C4-2B (cell line): ENCODE results near the gene ARHGAP18.

Source experiments
- H3K27ac ChIP-seq: fragments of 450-650 bp; 2 replicates; pipeline ENCODE4 v1.5.1; 2017
- CTCF ChIP-seq: fragments of 450-650 bp; conservative IDR thresholded peaks from 2 replicates; pipeline ENCODE4 v1.5.1; 2017; ENCODE audit warnings: mild to moderate bottlenecking
- ZFX ChIP-seq: fragments of 450-650 bp; IDR thresholded peaks from 2 replicates; pipeline ENCODE4 v1.6.1; 2017

ARHGAP18 gene

GRCh38 chr6:129748901-129749748 lies 39.1 kb upstream of the ARHGAP18 start:
- H3K27ac ChIP-seq, result no peak overlapping the region
- TF ChIP-seq CTCF (no peak), ZFX (no peak)

GRCh38 chr6:129748212-129748900 lies 38.4 kb upstream of the ARHGAP18 start:
- TF ChIP-seq CTCF (no peak), ZFX (no peak)
- H3K27ac ChIP-seq, result no peak overlapping the region

- no peak overlapping the region for H3K27ac ChIP-seq
- TF ChIP-seq ZFX (no peak), CTCF (no peak)
Measured at GRCh38 chr6:129747588-129748112, 37.7 kb upstream of the ARHGAP18 start.

- no peak for TF ChIP-seq ZFX
- TF ChIP-seq CTCF, result no peak
Measured at GRCh38 chr6:129744880-129745237, 34.9 kb upstream of the ARHGAP18 start.

GRCh38 chr6:129744201-129744879 lies 34.4 kb upstream of the ARHGAP18 start:
- no peak for TF ChIP-seq ZFX
- no peak overlapping the region for H3K27ac ChIP-seq

More at GRCh38 chr6:129744880-129745237, 34.9 kb upstream of the ARHGAP18 start:
- no peak overlapping the region for H3K27ac ChIP-seq

- TF ChIP-seq ZFX, result no peak
- TF ChIP-seq CTCF, result no peak
- no peak overlapping the region for H3K27ac ChIP-seq
Measured at GRCh38 chr6:129740013-129740412, 30.0 kb upstream of the ARHGAP18 start.

GRCh38 chr6:129736105-129736504 lies 26.1 kb upstream of the ARHGAP18 start:
- TF ChIP-seq CTCF (no peak), ZFX (no peak)
- no peak overlapping the region for H3K27ac ChIP-seq
